IPS DF 6.9 (cell line): ENCODE results near the gene TRIM69.
"Not testable (repeated sequence)": the region's sequence is repeated elsewhere in the genome, so short reads cannot be mapped to it uniquely, and the experiment has no call there.

Experiments
- DNase-seq: peaks from one replicate; pipeline ENCODE4 v3.0.0-alpha.2; 2013; ENCODE audit warnings: low read depth, low spot score
- H3K27ac ChIP-seq: one replicate; pipeline ENCODE4 v1.5.1; 2013; ENCODE audit warnings: low read length, control low read depth
- H3K27me3 ChIP-seq: 2 replicates; pipeline ENCODE4 v1.6.1; 2013; ENCODE audit warnings: mild to moderate bottlenecking, low read length; ENCODE audit not compliant: control insufficient read depth, insufficient read depth
- H3K36me3 ChIP-seq: 2 replicates; pipeline ENCODE4 v1.6.1; 2013; ENCODE audit warnings: low read length; ENCODE audit not compliant: control insufficient read depth, insufficient read depth
- H3K4me1 ChIP-seq: 2 replicates; pipeline ENCODE4 v1.6.1; 2013; ENCODE audit warnings: low read length; ENCODE audit not compliant: control insufficient read depth, insufficient read depth
- H3K4me3 ChIP-seq: 2 replicates; pipeline ENCODE4 v1.5.1; 2013; ENCODE audit warnings: mild to moderate bottlenecking, low read length
- H3K9me3 ChIP-seq: 2 replicates; pipeline ENCODE4 v1.6.1; 2013; ENCODE audit warnings: low read length, inconsistent platforms; ENCODE audit not compliant: control insufficient read depth, insufficient read depth
- WGBS: extraction: QIAGEN DNeasy Blood & Tissue Kit; methylation state at CpG from one replicate; pipeline ENCODE4 v1.1.7; 2013; ENCODE audit warnings: mixed read lengths, missing lambda C conversion rate; ENCODE audit not compliant: insufficient read length, insufficient coverage; 5-methylcytosine and 5-hydroxymethylcytosine counted together

The TRIM69 gene

DNA sequence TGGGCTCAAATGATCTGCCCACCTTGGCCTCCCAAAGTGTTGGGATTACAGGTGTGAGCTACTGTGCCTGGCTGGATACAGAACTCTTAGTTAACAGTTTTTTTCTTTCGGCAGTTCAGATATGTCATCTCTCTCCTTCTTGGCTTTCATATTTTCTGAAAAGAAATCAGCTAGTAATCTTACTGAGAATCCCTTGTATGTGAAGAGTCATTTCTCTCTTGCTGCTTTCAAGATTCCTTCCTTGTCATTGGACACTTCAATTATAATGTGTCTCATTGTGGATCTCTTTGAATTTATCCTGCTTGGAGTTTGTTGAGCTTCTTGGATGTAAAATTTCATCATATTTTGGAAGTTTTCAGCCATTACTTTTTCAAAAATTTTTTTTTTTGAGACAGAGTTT is 17.0 kb downstream of the TRIM69 start:
- Histone ChIP-seq H3K36me3 (no peaks in the 10 kb centered on the region), H3K27me3 (no peaks in the 10 kb centered on the region), H3K4me1 (no peaks in the 10 kb centered on the region), H3K9me3 (no peaks in the 10 kb centered on the region; the same call in 1 of the 2 replicates), H3K27ac (no peak overlapping the region), H3K4me3 (no peak overlapping the region)
- no CpG with 5 or more reads among the region's 1 CpG for WGBS
- no peak for DNase-seq

DNA sequence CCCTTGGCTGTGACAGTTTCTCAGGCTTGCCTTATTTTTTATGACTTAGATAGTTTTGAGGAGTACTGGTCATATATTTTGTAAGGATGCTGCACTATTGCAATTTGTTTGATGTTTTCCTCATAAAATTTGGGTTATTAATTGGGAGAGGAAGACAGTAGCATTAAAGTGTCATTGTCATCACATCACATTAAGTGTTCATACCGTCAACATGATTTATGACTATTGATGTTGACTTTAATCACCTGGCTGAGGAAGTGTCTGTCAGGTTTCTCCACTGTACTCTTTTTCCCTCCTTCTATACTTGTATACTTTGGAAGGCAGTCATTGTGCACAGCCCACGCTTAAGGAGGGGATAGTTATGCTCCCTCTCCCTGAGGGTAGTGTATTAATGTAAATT is 26.9 kb downstream of the TRIM69 start:
- H3K27ac ChIP-seq, result no peak overlapping the region
- H3K36me3 ChIP-seq, result no peaks in the 10 kb centered on the region
- no CpG with 5 or more reads among the region's 2 CpGs for WGBS
- no peak for DNase-seq
- H3K4me1 ChIP-seq, result no peaks in the 10 kb centered on the region
- no peaks in the 10 kb centered on the region for H3K27me3 ChIP-seq
- H3K9me3 ChIP-seq, result no peaks in the 10 kb centered on the region
- H3K4me3 ChIP-seq, result no peak overlapping the region

DNA sequence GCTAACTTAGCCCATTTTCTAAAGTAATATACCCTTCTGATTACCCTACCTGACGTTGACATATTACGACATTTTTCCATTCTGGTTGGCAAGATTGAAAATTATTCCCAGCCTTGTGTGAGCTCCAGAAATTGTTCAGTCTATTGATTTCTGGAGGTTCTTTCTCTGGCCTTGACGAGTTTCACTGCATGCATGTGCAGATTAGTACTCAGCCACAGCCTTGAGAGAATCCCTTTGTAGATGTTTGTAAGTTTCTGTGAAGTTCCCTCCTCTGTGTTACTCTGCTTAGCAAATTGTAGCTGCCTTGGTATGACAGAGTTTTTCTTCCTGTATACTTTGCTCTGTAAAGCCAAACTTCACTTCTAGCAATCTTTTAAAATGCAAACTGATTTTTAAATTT is 27.5 kb downstream of the TRIM69 start:
- Histone ChIP-seq H3K9me3 (no peaks in the 10 kb centered on the region), H3K36me3 (no peaks in the 10 kb centered on the region), H3K27me3 (no peaks in the 10 kb centered on the region), H3K27ac (no peak overlapping the region), H3K4me3 (no peak overlapping the region), H3K4me1 (no peaks in the 10 kb centered on the region)
- DNase-seq, result no peak
- WGBS, result no CpG with 5 or more reads among the region's 3 CpGs

GRCh38 chr15:44765036-44765435 is 28.7 kb downstream of the TRIM69 start:
- H3K9me3 ChIP-seq, result no peaks in the 10 kb centered on the region
- H3K4me1 ChIP-seq, result no peaks in the 10 kb centered on the region
- no peak for DNase-seq
- no peaks in the 10 kb centered on the region for H3K36me3 ChIP-seq
- H3K27ac ChIP-seq, result no peak overlapping the region
- no CpG with 5 or more reads among the region's 3 CpGs for WGBS
- H3K4me3 ChIP-seq, result no peak overlapping the region
- H3K27me3 ChIP-seq, result no peaks in the 10 kb centered on the region

DNA sequence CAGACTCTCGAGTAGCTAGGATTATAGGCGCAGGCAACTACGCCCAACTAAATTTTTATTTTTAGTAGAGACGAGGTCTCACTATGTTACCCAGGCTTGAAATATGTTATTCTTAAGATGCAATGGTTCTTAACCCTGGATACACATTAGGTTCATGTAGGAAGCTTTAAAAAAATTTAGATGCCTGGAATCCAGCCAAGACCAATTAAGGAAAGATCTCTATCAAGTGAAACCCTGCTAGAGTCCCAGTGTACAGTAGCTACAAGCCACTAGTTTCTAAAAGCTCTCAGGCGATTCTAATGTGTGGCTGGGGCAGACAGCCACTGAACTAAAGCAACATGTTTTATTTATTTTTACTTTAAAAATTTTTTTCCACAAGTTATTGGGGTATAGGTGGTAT is 33.2 kb downstream of the TRIM69 start:
- Histone ChIP-seq H3K27me3 (no peaks in the 10 kb centered on the region), H3K36me3 (no peaks in the 10 kb centered on the region), H3K9me3 (no peaks in the 10 kb centered on the region), H3K4me3 (no peak overlapping the region), H3K27ac (no peak overlapping the region), H3K4me1 (no peaks in the 10 kb centered on the region)
- WGBS, result no CpG with 5 or more reads among the region's 5 CpGs
- DNase-seq, result no peak

DNA sequence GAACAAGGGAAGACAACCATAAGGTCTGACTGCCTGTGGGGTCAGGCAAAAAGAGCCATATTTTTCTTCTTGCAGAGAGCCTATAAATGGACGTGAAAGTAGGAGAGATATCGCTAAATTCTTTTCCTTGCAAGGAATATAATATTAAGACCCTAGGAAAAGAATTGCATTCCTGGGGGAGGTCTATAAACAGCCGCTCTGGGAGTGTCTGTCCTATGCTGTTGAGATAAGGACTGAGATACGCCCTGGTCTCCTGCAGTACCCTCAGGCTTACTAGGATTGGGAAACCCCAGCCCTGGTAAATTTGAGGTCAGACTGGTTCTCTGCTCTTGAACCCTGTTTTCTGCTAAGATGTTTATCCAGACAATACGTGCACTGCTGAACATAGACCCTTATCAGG is 34.4 kb downstream of the TRIM69 start:
- H3K27ac ChIP-seq, H3K27me3 ChIP-seq, DNase-seq, H3K4me1 ChIP-seq, H3K36me3 ChIP-seq, H3K4me3 ChIP-seq, H3K9me3 ChIP-seq: not testable (repeated sequence)
- WGBS, result no CpG with 5 or more reads among the region's 5 CpGs

DNA sequence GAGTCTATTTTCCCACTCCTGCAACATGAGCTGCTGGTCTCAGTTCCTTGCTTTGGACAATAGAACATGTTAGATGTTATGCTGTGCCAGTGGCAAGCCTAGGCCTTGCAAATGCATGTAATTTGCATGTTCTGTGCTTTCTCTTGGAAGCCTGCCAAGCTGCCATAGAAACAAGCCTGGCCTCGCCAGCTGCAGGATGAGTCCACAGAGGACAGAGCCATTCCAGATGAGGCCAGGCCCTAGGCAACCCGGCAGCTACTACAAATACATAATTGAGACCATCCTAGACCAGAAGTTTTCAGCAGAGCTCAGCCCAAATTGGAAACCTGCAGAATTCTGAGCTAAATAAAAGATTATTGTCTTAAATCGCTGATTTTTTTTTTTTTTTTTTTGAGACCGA is 39.6 kb downstream of the TRIM69 start:
- WGBS, result no CpG with 5 or more reads among the region's 4 CpGs
- H3K4me3 ChIP-seq, result no peak overlapping the region
- DNase-seq, result no peak
- no peak overlapping the region for H3K27ac ChIP-seq
- H3K4me1 ChIP-seq, result no peaks in the 10 kb centered on the region
- no peaks in the 10 kb centered on the region for H3K9me3 ChIP-seq
- no peaks in the 10 kb centered on the region for H3K27me3 ChIP-seq
- H3K36me3 ChIP-seq, result no peaks in the 10 kb centered on the region

- Histone ChIP-seq H3K4me3 (no peak overlapping the region), H3K36me3 (no peaks in the 10 kb centered on the region), H3K27me3 (no peaks in the 10 kb centered on the region), H3K4me1 (no peaks in the 10 kb centered on the region), H3K27ac (no peak overlapping the region), H3K9me3 (no peaks in the 10 kb centered on the region)
- WGBS, result no CpG with 5 or more reads among the region's 2 CpGs
- DNase-seq, result no peak
These were observed 43.4 kb downstream of the TRIM69 start for GRCh38 chr15:44779761-44780160.

DNA sequence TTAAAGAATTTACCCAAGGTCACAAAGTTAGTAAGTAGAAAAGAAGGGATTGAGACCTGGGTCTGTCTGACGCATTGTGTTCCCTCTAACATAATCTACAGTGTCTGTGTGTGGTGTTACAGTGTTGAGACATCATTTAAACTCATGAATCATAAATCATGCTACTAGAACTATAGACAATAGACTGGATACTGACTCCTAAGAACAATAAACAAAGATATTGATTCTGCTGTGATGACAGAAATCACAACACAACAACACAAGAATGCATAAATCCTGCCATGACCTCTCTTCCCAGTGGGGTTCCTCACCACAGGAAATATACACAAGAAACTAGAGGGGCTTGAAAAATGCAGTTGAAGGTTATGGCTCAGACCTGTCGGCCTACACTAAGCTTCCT is 44.3 kb downstream of the TRIM69 start:
- Histone ChIP-seq H3K4me1 (no peaks in the 10 kb centered on the region), H3K36me3 (no peaks in the 10 kb centered on the region), H3K4me3 (no peak overlapping the region), H3K27me3 (no peaks in the 10 kb centered on the region), H3K27ac (no peak overlapping the region), H3K9me3 (no peaks in the 10 kb centered on the region)
- DNase-seq, result no peak
- WGBS, result no CpG with 5 or more reads among the region's 2 CpGs

DNA sequence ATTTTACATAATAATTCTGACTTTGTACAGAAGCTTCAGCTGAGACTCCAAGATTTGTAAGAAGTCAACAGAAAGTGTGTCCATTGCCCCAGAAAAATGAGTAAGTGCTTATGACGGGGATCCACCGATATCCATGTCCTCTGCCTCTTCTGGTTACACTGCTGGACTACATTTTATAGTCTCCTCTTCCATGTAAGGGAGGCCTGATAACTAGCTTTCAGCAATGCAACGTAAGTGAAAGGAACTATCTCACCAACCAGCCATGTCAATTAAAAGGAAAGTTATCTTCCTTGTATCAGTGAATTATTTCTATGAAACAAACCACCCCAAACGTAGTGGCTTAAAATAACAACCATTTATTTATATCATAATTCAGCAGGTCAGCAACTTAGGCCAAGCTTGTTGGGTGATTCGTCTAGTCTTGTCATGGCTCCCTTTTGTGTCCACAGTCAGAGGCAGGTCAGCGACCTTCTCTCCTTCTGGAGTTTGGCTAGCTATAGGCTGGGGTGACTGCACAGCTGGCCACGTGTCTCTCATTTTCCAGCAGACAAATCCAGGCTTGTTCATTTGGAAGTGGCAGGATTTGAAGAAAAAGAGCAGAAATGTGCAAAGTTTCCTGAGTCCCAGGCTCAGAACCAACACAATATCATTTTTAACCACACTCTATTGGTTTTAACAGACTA is 44.9 kb downstream of the TRIM69 start:
- Histone ChIP-seq H3K36me3 (no peaks in the 10 kb centered on the region), H3K9me3 (no peaks in the 10 kb centered on the region), H3K4me3 (no peak overlapping the region), H3K27me3 (no peaks in the 10 kb centered on the region), H3K4me1 (no peaks in the 10 kb centered on the region), H3K27ac (no peak overlapping the region)
- DNase-seq, result no peak
- no CpG with 5 or more reads among the region's 7 CpGs for WGBS

DNA sequence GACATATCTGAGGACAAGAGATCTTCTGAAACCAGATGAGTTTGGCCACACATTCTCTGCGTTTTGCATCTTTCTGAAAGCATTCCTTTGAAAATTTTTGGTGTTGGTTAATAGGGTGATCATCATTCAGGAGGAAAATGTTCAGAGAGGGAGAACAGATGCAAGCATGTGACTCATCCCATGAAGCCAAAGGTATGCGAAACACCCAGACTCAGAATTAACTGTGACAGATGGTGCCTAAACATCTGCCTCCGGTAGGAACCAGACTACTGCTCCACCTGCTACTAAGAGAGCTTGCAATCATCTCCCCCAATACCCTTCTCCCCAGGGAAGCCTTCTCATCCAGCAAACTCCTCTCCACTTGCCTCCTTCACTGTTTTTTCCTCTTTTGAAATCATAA is 46.2 kb downstream of the TRIM69 start:
- Histone ChIP-seq H3K9me3 (no peaks in the 10 kb centered on the region), H3K4me1 (no peaks in the 10 kb centered on the region), H3K27me3 (no peaks in the 10 kb centered on the region), H3K4me3 (no peak overlapping the region), H3K27ac (no peak overlapping the region), H3K36me3 (no peaks in the 10 kb centered on the region)
- no peak for DNase-seq
- WGBS, result no CpG with 5 or more reads among the region's 3 CpGs
